Neural cell (in vitro differentiated cells): ENCODE measurements around the gene GGA2. TPM values are rescaled to one million over a fixed set of nuclear protein-coding genes. Genes with fewer than 3 reads are reported as not detected.

Experiments used
- H2AFZ ChIP-seq: fragments of 200-600, 300-800 bp; sonication (generic), shearing (Covaris generic); 2 replicates; pipeline ENCODE4 v1.6.0; 2014; ENCODE audit warnings: low read depth, mild to moderate bottlenecking, antibody characterized with exemption, low read length, moderate library complexity
- H3F3A ChIP-seq: fragments of 200-600 bp; shearing (Covaris generic); 2 replicates; pipeline ENCODE4 v1.6.1; 2016; ENCODE audit warnings: mild to moderate bottlenecking, moderate library complexity, mixed read lengths, antibody characterized with exemption, low read length; ENCODE audit not compliant: insufficient read depth, poor library complexity, severe bottlenecking
- H3K27ac ChIP-seq: fragments of 200-600, 300-800 bp; sonication (generic), shearing (Covaris generic); 2 replicates; pipeline ENCODE4 v1.5.1; 2014; ENCODE audit warnings: mild to moderate bottlenecking, low read length, moderate library complexity
- H3K27me3 ChIP-seq: fragments of 300-800, 200-600 bp; sonication (generic), shearing (Covaris generic); 2 replicates; pipeline ENCODE4 v1.6.0; 2014; ENCODE audit warnings: mild to moderate bottlenecking, low read depth, low read length, moderate library complexity; ENCODE audit not compliant: insufficient read depth
- H3K36me3 ChIP-seq: fragments of 300-800, 200-600 bp; sonication (generic), shearing (Covaris generic); 2 replicates; pipeline ENCODE4 v1.5.1; 2014; ENCODE audit warnings: mild to moderate bottlenecking, antibody characterized with exemption, low read length, moderate library complexity; ENCODE audit not compliant: insufficient read depth
- H3K4me2 ChIP-seq: fragments of 300-800, 200-600 bp; sonication (generic), shearing (Covaris generic); 2 replicates; pipeline ENCODE4 v1.6.0; 2014; ENCODE audit warnings: mild to moderate bottlenecking, low read length
- H3K4me3 ChIP-seq: fragments of 300-800, 200-600 bp; sonication (generic), shearing (Covaris generic); 2 replicates; pipeline ENCODE4 v1.5.1; 2014; ENCODE audit warnings: mild to moderate bottlenecking, low read length, moderate library complexity
- H3K79me2 ChIP-seq: fragments of 200-600 bp; shearing (Covaris generic); replicated peaks from 2 replicates; pipeline ENCODE4 v1.6.0; 2014; ENCODE audit warnings: mild to moderate bottlenecking, low read length, moderate library complexity; ENCODE audit not compliant: insufficient read depth
- H3K9ac ChIP-seq: fragments of 300-800, 200-600 bp; sonication (generic), shearing (Covaris generic); 2 replicates; pipeline ENCODE4 v1.6.1; 2016; ENCODE audit warnings: mild to moderate bottlenecking, low read length, mixed read lengths
- H3K9me2 ChIP-seq: fragments of 200-600 bp; shearing (Covaris generic); 2 replicates; pipeline ENCODE4 v1.6.1; 2016; ENCODE audit warnings: mild to moderate bottlenecking, low read length, mixed read lengths; ENCODE audit not compliant: insufficient read depth
- H3K9me3 ChIP-seq: fragments of 200-600, 300-800 bp; sonication (generic), shearing (Covaris generic); 2 replicates; pipeline ENCODE4 v1.6.1; 2016; ENCODE audit warnings: mild to moderate bottlenecking, mixed run types, low read length, moderate library complexity, mixed read lengths
- H4K20me1 ChIP-seq: fragments of 200-600 bp; shearing (Covaris generic); 2 replicates; pipeline ENCODE4 v1.6.1; 2016; ENCODE audit warnings: mild to moderate bottlenecking, mixed run types; ENCODE audit not compliant: insufficient read depth
- EP300 ChIP-seq: fragments of 450-650 bp; conservative IDR thresholded peaks from 2 replicates; pipeline ENCODE4 v1.6.1; 2014; ENCODE audit warnings: antibody characterized with exemption, mild to moderate bottlenecking, moderate library complexity; ENCODE audit not compliant: poor library complexity, severe bottlenecking
- EZH2 ChIP-seq: fragments of 200-600, 300-800 bp; shearing (Covaris generic), sonication (generic); IDR thresholded peaks from 2 replicates; pipeline ENCODE4 v1.6.1; 2014; ENCODE audit warnings: antibody characterized with exemption, low read length, borderline replicate concordance, mild to moderate bottlenecking; ENCODE audit not compliant: insufficient read depth, poor library complexity, severe bottlenecking
- MXI1 ChIP-seq: fragments of 450-650 bp; conservative IDR thresholded peaks from 2 replicates; pipeline ENCODE4 v1.6.1; 2014; ENCODE audit warnings: antibody characterized with exemption, mild to moderate bottlenecking; ENCODE audit not compliant: poor library complexity, severe bottlenecking
- POLR2AphosphoS5 ChIP-seq: IDR thresholded peaks from 2 replicates; pipeline ENCODE4 v1.6.1; 2012
- RAD21 ChIP-seq: fragments of 450-650 bp; conservative IDR thresholded peaks from 2 replicates; pipeline ENCODE4 v1.6.1; 2014; ENCODE audit warnings: antibody characterized with exemption, mild to moderate bottlenecking, moderate library complexity
- SMC3 ChIP-seq: fragments of 450-650 bp; conservative IDR thresholded peaks from 2 replicates; pipeline ENCODE4 v1.6.1; 2014; ENCODE audit warnings: antibody characterized with exemption, mild to moderate bottlenecking, moderate library complexity; ENCODE audit not compliant: poor library complexity
- TAF1 ChIP-seq: IDR thresholded peaks from 2 replicates; pipeline ENCODE4 v1.6.1; 2012; ENCODE audit warnings: low read depth
- polyA plus RNA-seq: library from polyadenylated mRNA; depleted of rRNA; stranded (reverse); fragments of >200 nt; gene quantifications from 2 replicates; pipeline ENCODE4 v1.2.3, GENCODE V29; 2014
- TF ChIP-seq, protein P1 (sequence below): IDR thresholded peaks from 2 replicates; pipeline ENCODE4 v1.6.1; 2012; ENCODE audit warnings: borderline replicate concordance
- TF ChIP-seq, protein P2 (sequence below): fragments of 450-650 bp; IDR thresholded peaks from 2 replicates; pipeline ENCODE4 v1.5.1; 2014; ENCODE audit warnings: antibody characterized with exemption, mild to moderate bottlenecking, moderate library complexity; ENCODE audit not compliant: poor library complexity, severe bottlenecking

Gene GGA2
- polyA plus RNA-seq, 1 donor from 2014 or later = 36.8 TPM

DNA sequence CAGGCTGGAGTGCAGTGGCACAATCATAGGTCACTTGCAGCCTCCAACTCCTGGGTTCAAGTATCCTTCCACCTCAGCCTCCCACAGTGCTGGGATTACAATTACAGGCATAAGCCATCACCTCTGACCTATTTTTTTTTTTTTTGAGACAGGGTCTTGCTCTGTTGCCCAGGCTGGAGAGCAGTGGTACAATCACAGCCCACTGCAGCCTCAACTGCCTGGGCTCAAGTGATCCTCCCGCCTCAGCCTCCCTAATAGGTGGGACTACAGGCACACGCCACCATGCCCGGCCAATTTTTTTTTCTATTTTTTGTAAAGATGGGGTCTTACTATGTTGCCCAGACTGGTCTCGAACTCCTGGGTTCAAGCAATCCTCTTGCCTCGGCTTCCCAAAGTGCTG, 5.6 kb upstream of the GGA2 start:
- H3K27ac ChIP-seq = no peak overlapping the region
- TF ChIP-seq EZH2 (no peak), POLR2AphosphoS5 (no peak), EP300 (no peak), RAD21 (no peak), SMC3 (no peak), TAF1 (no peak), MXI1 (no peak)
- TF ChIP-seq, protein P1, sequence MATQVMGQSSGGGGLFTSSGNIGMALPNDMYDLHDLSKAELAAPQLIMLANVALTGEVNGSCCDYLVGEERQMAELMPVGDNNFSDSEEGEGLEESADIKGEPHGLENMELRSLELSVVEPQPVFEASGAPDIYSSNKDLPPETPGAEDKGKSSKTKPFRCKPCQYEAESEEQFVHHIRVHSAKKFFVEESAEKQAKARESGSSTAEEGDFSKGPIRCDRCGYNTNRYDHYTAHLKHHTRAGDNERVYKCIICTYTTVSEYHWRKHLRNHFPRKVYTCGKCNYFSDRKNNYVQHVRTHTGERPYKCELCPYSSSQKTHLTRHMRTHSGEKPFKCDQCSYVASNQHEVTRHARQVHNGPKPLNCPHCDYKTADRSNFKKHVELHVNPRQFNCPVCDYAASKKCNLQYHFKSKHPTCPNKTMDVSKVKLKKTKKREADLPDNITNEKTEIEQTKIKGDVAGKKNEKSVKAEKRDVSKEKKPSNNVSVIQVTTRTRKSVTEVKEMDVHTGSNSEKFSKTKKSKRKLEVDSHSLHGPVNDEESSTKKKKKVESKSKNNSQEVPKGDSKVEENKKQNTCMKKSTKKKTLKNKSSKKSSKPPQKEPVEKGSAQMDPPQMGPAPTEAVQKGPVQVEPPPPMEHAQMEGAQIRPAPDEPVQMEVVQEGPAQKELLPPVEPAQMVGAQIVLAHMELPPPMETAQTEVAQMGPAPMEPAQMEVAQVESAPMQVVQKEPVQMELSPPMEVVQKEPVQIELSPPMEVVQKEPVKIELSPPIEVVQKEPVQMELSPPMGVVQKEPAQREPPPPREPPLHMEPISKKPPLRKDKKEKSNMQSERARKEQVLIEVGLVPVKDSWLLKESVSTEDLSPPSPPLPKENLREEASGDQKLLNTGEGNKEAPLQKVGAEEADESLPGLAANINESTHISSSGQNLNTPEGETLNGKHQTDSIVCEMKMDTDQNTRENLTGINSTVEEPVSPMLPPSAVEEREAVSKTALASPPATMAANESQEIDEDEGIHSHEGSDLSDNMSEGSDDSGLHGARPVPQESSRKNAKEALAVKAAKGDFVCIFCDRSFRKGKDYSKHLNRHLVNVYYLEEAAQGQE = no peak
- TF ChIP-seq, protein P2, sequence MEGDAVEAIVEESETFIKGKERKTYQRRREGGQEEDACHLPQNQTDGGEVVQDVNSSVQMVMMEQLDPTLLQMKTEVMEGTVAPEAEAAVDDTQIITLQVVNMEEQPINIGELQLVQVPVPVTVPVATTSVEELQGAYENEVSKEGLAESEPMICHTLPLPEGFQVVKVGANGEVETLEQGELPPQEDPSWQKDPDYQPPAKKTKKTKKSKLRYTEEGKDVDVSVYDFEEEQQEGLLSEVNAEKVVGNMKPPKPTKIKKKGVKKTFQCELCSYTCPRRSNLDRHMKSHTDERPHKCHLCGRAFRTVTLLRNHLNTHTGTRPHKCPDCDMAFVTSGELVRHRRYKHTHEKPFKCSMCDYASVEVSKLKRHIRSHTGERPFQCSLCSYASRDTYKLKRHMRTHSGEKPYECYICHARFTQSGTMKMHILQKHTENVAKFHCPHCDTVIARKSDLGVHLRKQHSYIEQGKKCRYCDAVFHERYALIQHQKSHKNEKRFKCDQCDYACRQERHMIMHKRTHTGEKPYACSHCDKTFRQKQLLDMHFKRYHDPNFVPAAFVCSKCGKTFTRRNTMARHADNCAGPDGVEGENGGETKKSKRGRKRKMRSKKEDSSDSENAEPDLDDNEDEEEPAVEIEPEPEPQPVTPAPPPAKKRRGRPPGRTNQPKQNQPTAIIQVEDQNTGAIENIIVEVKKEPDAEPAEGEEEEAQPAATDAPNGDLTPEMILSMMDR = no peak
- H2AFZ ChIP-seq = no peak overlapping the region

DNA sequence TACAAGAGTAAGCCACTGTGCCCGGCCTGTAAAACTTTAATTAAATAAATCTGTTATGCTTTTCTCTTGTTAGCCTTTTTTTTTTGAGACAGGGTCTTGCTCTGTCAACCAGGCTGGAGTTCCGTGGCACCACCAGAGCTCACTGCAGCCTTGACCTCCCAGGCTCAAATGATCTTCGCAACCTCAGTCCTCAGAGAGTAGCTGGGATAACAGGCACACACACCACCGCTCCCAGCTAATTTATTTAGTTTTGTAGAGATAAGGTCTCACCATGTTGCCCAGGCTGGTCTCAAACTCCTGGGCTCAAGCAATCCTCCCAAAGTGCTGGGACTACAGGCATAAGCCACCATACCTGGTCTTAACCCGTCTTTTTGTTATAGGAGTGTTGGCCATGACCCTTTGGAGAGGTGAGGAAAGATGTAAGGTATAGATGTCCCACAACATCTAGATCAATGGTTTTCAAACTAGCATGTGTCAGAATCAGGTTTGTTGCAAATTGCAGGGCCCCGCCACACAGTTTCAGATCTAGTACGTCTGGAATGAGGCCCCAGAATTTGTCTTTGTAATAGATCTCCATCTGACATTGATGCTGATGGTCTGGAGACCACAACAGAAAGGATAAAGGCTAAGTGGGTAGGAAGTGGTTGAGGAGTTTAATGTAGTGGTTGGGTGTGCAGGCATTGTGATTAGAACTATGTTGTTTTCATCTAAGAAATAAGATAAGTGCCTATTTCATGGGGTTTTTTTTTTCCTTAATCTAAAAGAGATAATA, 4.3 kb upstream of the GGA2 start:
- no peaks in the 10 kb centered on the region for H3K9me2 ChIP-seq
- no peaks in the 10 kb centered on the region for H3F3A ChIP-seq
- H3K27ac ChIP-seq = no peak overlapping the region
- H3K36me3 ChIP-seq = no peaks in the 10 kb centered on the region
- H4K20me1 ChIP-seq = no peaks in the 10 kb centered on the region
- H2AFZ ChIP-seq = no peak overlapping the region
- H3K4me2 ChIP-seq = no peak overlapping the region
- no peak overlapping the region for H3K4me3 ChIP-seq
- no peaks in the 10 kb centered on the region for H3K27me3 ChIP-seq
- TF ChIP-seq, protein P2 = no peak
- TF ChIP-seq RAD21 (no peak), POLR2AphosphoS5 (no peak), MXI1 (no peak), TAF1 (no peak)
- TF ChIP-seq, protein P1 = no peak
- no peak overlapping the region for H3K9ac ChIP-seq
- peaks cover 2% of the 10 kb centered on the region for H3K79me2 ChIP-seq
- H3K9me3 ChIP-seq = no peaks in the 10 kb centered on the region

More for the DNA sequence above, 5.6 kb upstream of the GGA2 start:
- Histone ChIP-seq H3K9me2 (no peaks in the 10 kb centered on the region), H3K4me3 (no peak overlapping the region), H3F3A (no peaks in the 10 kb centered on the region), H3K9me3 (no peaks in the 10 kb centered on the region), H3K9ac (no peak overlapping the region), H3K36me3 (no peaks in the 10 kb centered on the region), H3K79me2 (no peaks in the 10 kb centered on the region), H3K4me2 (no peak overlapping the region), H4K20me1 (no peaks in the 10 kb centered on the region), H3K27me3 (no peaks in the 10 kb centered on the region)
